Endothelial cell (in vitro differentiated cells): ENCODE results near the gene KCNAB1. TPM values are rescaled to one million over a fixed set of nuclear protein-coding genes. Genes with fewer than 3 reads are reported as not detected.

Experiments used
- DNase-seq: peaks from one replicate; pipeline ENCODE4 v3.0.0; 2021; ENCODE audit warnings: low spot score
- H3K27ac Mint-ChIP-seq: one replicate; pipeline ENCODE4 v1.8.0; 2021; ENCODE audit warnings: mixed read lengths, inconsistent platforms; ENCODE audit not compliant: unreplicated experiment
- H3K27me3 Mint-ChIP-seq: one replicate; pipeline ENCODE4 v1.8.0; 2021; ENCODE audit warnings: mild to moderate bottlenecking, moderate library complexity, mixed read lengths, inconsistent platforms; ENCODE audit not compliant: unreplicated experiment
- H3K36me3 Mint-ChIP-seq: one replicate; pipeline ENCODE4 v1.8.0; 2021; ENCODE audit warnings: mild to moderate bottlenecking, low read depth, mixed read lengths, inconsistent platforms; ENCODE audit not compliant: unreplicated experiment
- H3K4me1 Mint-ChIP-seq: one replicate; pipeline ENCODE4 v1.8.0; 2021; ENCODE audit warnings: mild to moderate bottlenecking, mixed read lengths, inconsistent platforms; ENCODE audit not compliant: unreplicated experiment
- H3K4me3 Mint-ChIP-seq: one replicate; pipeline ENCODE4 v1.8.0; 2021; ENCODE audit warnings: mild to moderate bottlenecking, mixed read lengths, inconsistent platforms; ENCODE audit not compliant: unreplicated experiment
- H3K9me3 Mint-ChIP-seq: one replicate; pipeline ENCODE4 v1.8.0; 2021; ENCODE audit warnings: mixed read lengths, inconsistent platforms; ENCODE audit not compliant: unreplicated experiment
- total RNA-seq: library from RNA; stranded (reverse); fragmentation: NEBNext Ultra II Directional; extraction: Animal tissue kit (Norgen Biotek cat#: 25700); gene quantifications from one replicate; pipeline ENCODE4 v1.2.1, GENCODE V29; 2021; ENCODE audit not compliant: unreplicated experiment
- TF ChIP-seq, protein P1 (sequence below): fragments of 200-600 bp; sonication (generic); IDR thresholded peaks from one replicate; pipeline ENCODE4 v1.5.0; 2021; ENCODE audit warnings: antibody characterized with exemption; ENCODE audit not compliant: unreplicated experiment

KCNAB1 gene
- total RNA-seq, 1 donor from 2014 or later, result not detected

DNA sequence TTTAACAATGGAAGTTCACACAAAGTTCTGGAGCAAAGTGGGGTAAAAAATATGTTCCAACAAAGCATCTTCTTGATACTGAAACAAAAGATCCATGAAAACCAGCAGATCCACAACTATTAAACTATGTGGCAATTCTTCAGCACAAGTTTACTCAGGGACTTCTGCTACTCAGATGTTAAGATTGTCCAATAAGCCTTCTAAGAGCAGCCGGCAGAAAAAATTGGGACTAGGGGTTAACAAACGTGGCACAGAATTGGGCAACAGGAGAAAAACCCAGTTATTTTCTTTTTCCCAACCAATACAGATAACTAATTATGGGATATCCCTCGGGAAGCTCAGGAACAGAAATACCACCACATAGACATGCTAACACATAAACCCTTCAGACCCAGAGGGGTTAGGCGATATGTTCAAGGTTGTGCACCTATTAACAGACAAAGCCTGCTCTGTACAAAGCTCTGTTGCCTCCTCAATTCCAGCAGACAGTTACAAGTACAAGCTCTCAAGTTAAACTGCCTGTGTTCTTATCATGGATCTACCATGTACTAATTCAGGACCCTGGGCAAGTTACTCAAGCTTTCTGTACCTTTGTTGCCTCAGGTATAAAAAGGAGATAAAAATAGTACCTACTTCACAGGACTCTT lies 427.8 kb downstream of the KCNAB1 start:
- Mint-ChIP-seq H3K4me3 (no peak overlapping the region), H3K27me3 (no peaks in the 10 kb centered on the region), H3K9me3 (no peaks in the 10 kb centered on the region), H3K4me1 (peaks cover 20% of the 10 kb centered on the region), H3K27ac (no peak overlapping the region), H3K36me3 (peaks cover 9% of the 10 kb centered on the region)
- no peak for DNase-seq
- TF ChIP-seq, protein P1, sequence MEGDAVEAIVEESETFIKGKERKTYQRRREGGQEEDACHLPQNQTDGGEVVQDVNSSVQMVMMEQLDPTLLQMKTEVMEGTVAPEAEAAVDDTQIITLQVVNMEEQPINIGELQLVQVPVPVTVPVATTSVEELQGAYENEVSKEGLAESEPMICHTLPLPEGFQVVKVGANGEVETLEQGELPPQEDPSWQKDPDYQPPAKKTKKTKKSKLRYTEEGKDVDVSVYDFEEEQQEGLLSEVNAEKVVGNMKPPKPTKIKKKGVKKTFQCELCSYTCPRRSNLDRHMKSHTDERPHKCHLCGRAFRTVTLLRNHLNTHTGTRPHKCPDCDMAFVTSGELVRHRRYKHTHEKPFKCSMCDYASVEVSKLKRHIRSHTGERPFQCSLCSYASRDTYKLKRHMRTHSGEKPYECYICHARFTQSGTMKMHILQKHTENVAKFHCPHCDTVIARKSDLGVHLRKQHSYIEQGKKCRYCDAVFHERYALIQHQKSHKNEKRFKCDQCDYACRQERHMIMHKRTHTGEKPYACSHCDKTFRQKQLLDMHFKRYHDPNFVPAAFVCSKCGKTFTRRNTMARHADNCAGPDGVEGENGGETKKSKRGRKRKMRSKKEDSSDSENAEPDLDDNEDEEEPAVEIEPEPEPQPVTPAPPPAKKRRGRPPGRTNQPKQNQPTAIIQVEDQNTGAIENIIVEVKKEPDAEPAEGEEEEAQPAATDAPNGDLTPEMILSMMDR, result no peak

DNA sequence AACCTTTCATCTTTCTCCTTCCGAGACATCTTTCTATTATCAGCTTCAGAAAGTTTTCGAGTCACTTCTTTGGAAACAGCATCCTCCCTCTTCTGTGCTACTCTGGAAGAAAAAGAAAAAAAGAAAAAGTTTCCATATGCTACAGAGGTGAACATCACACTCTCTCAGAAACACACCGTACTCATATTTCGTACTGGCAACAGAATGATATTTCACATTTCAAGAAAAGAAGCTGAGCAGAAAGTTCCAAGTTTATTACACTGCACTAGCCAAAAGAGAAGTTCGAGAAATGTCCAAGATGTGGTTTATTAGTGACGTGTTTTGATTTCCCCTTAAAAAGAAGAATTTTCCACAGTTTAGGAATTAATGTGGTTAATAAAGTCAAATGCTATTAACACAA lies 428.5 kb downstream of the KCNAB1 start:
- no peaks in the 10 kb centered on the region for H3K27me3 Mint-ChIP-seq
- H3K36me3 Mint-ChIP-seq, result peaks cover 11% of the 10 kb centered on the region
- DNase-seq, result no peak
- TF ChIP-seq, protein P1, result no peak
- H3K9me3 Mint-ChIP-seq, result no peaks in the 10 kb centered on the region
- no peak overlapping the region for H3K27ac Mint-ChIP-seq
- peaks cover 27% of the 10 kb centered on the region for H3K4me1 Mint-ChIP-seq
- H3K4me3 Mint-ChIP-seq, result no peak overlapping the region

DNA sequence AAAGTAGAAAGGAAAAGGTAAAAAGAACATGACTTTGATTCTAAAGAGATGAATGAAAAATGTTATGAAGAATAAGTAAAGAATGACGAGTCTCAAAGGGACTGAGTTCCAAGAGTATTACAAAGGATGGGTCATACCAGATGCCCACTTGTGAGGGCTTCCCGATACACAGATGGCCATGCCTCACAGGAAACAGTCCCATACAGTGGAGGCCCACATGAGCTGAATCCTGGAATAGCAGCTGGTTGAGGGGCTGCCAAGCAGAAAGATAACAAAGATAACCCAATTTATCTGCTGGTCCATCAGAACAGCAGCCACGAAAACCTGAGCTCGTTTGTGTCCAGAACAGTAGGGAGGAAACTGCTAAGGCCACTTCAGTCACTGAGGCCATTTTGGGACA lies 430.9 kb downstream of the KCNAB1 start:
- Mint-ChIP-seq H3K4me1 (peaks cover 35% of the 10 kb centered on the region), H3K4me3 (no peak overlapping the region), H3K36me3 (peaks cover 13% of the 10 kb centered on the region), H3K27ac (peak overlapping the region; percentile 25), H3K27me3 (peaks cover 2% of the 10 kb centered on the region), H3K9me3 (no peaks in the 10 kb centered on the region)
- no peak for DNase-seq
- TF ChIP-seq, protein P1, result no peak

DNA sequence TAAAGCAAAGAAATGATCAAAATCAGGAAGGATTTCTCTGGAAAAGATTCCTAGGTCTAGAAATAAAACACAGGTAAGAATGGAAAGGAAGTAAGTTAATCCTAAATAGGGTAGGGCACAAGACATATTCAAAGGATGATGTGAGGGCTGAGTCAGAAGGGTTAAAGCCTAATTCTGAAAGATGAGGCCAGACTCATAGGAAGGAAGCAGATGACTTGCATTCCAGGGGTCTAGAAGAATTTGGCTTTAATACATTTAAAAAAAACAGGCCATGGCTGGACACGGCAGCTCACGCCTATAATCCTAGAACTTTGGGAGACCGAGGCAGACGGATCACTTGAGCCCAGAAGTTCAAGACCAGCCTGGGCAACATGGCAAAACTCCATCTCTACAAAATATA lies 431.4 kb downstream of the KCNAB1 start:
- DNase-seq, result no peak
- Mint-ChIP-seq H3K27ac (peak overlapping the region; percentile 24), H3K4me1 (peaks cover 35% of the 10 kb centered on the region), H3K9me3 (no peaks in the 10 kb centered on the region), H3K27me3 (peaks cover 2% of the 10 kb centered on the region), H3K4me3 (no peak overlapping the region), H3K36me3 (peaks cover 13% of the 10 kb centered on the region)
- TF ChIP-seq, protein P1, result no peak

DNA sequence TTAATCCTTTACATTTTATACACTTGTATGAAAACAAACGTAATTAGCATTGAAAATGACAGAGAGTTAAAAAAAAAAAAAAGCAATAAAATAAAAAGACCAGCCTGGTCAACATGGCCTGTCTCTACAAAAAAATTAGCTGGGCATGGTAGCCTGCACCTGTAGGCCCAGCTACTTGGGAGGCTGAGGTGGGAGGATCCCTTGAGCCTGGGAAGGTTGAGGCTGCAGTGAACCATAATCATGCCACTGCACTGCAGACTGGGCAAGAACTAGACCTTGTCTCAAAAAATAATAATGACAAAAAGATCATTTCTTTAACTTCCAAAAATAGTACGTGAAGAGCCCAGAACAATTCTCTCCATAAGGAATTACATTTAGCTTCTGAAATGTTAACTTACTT lies 432.6 kb downstream of the KCNAB1 start:
- Mint-ChIP-seq H3K27ac (no peak overlapping the region), H3K4me1 (peaks cover 35% of the 10 kb centered on the region), H3K4me3 (no peak overlapping the region), H3K36me3 (peaks cover 10% of the 10 kb centered on the region), H3K9me3 (no peaks in the 10 kb centered on the region), H3K27me3 (peaks cover 2% of the 10 kb centered on the region)
- TF ChIP-seq, protein P1, result no peak
- DNase-seq, result no peak
